Activated T-cell treated with anti-CD3 and anti-CD28 coated beads, Interleukin-2, amount 50 U/mL, for 4 hours (primary cell): ENCODE measurements around the gene MAPT. TPM values are rescaled to one million over a fixed set of nuclear protein-coding genes. Genes with fewer than 3 reads are reported as not detected.
A peak's percentile ranks its signal among the peaks of the same experiment; 100 is the strongest.
"Not testable (repeated sequence)": the region's sequence is repeated elsewhere in the genome, so short reads cannot be mapped to it uniquely, and the experiment has no call there.

Experiments used
- ATAC-seq, 2 donors: fragments of 200-7000 bp; cut with Tn5 transposase; one replicate each; pipeline ENCODE4 v1.10.0; 2021
- DNase-seq: peaks from one replicate; pipeline ENCODE4 v3.0.0-alpha.2; 2020
- H3K27me3 Mint-ChIP-seq: one replicate; pipeline ENCODE4 v1.8.0; 2021; ENCODE audit warnings: low read depth, mixed read lengths
- H3K36me3 Mint-ChIP-seq: one replicate; pipeline ENCODE4 v1.8.0; 2022; ENCODE audit warnings: mixed read lengths; ENCODE audit not compliant: insufficient read depth
- H3K4me1 Mint-ChIP-seq: one replicate; pipeline ENCODE4 v1.8.0; 2021; ENCODE audit warnings: low read depth, mixed read lengths
- H3K4me3 Mint-ChIP-seq: one replicate; pipeline ENCODE4 v1.8.0; 2021; ENCODE audit warnings: mild to moderate bottlenecking, moderate library complexity, mixed read lengths
- H3K9me3 Mint-ChIP-seq: one replicate; pipeline ENCODE4 v1.8.0; 2021; ENCODE audit warnings: mixed read lengths
- total RNA-seq, 3 donors: library from RNA; stranded (reverse); gene quantifications; one replicate each; pipeline ENCODE4 v1.2.1, GENCODE V29; 2021

The MAPT gene
- total RNA-seq, 3 donors from 2014 or later, result 1.3 to 1.8 (median 1.8) TPM

DNA sequence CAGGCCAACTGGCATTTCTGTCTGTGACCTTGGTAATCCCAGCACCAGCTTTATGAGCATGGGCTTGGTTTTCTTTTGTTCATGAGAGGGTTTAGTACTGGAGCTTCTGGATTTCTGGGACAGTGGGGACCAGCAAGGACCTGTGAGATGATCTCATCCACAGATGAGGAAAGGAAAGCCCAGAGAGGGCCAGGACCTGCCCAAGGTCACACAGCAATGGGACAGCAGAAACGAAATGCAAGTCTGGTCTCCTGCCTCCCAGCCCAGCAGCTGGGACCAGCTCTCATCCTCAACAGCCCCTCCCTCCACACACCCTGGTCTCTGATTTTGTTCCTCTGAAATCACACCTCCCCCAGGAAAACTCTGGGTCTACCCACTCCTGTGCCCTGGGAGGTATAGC lies 42.5 kb upstream of the MAPT start:
- H3K27me3 Mint-ChIP-seq, result peaks cover 11% of the 10 kb centered on the region
- peaks cover 7% of the 10 kb centered on the region for H3K4me1 Mint-ChIP-seq
- no peak overlapping the region for H3K4me3 Mint-ChIP-seq
- no peaks in the 10 kb centered on the region for H3K9me3 Mint-ChIP-seq
- DNase-seq, result no peak
- no peaks in the 10 kb centered on the region for H3K36me3 Mint-ChIP-seq
- ATAC-seq, result no peak

DNA sequence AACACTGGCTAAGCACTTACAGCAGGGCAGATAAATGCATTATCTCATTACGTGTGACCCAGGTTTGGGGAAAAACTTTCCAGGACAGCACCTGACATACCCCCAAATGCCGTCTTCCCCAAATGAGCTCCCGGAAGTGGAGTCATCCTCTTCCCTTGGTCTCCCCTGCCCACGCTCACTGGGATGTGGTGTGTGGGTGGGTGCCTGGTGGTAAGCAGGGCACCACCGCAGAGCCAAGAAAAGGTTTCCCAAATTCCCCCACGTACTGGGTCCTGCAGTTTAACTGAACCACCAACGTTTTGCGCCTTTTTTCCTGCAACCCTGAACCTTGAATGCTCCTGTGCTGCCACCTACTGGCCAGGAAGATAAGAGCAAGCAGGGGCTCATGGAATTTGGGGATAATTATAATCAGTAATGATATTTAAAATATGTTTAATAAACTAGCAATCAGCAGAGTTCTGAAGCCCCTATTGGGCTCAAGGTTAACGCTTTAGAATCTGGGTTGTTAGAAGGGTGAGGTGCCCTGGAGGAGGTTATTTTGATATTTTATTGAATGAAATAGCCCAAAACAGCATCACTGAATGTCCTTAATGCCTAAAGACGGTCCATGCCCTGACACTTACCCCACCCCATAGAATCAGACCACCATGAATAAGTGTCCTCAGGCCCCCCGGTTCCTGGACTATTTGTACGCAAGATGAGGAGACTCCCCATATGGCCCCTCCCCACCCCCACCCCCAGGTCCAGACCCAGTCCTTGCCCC lies 41.6 kb upstream of the MAPT start:
- H3K4me1 Mint-ChIP-seq, result peaks cover 7% of the 10 kb centered on the region
- peaks cover 13% of the 10 kb centered on the region for H3K27me3 Mint-ChIP-seq
- H3K4me3 Mint-ChIP-seq, result no peak overlapping the region
- no peaks in the 10 kb centered on the region for H3K9me3 Mint-ChIP-seq
- DNase-seq, result peak; percentile 56
- no peaks in the 10 kb centered on the region for H3K36me3 Mint-ChIP-seq
- peak; percentile 52 to 66 for ATAC-seq

DNA sequence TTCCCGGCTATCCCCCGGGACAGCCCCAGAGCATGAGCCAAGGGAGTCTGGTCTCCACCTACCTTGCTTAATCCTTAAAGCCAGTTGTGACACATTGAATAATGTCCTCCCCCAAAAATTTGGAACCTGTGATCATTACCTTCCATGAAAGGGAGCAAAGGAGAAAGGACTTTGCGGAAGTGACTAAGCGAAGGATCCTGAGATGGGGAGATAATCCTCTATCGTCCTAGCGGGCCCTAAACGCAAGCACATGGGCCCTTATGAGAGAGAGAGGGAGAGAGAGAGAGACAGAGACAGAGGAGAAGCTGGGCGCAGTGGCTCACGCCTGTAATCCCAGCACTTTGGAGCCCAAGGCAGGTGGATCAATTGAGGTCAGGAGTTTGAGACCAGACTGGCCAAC lies 40.1 kb upstream of the MAPT start:
- H3K4me1 Mint-ChIP-seq, result peaks cover 7% of the 10 kb centered on the region

DNA sequence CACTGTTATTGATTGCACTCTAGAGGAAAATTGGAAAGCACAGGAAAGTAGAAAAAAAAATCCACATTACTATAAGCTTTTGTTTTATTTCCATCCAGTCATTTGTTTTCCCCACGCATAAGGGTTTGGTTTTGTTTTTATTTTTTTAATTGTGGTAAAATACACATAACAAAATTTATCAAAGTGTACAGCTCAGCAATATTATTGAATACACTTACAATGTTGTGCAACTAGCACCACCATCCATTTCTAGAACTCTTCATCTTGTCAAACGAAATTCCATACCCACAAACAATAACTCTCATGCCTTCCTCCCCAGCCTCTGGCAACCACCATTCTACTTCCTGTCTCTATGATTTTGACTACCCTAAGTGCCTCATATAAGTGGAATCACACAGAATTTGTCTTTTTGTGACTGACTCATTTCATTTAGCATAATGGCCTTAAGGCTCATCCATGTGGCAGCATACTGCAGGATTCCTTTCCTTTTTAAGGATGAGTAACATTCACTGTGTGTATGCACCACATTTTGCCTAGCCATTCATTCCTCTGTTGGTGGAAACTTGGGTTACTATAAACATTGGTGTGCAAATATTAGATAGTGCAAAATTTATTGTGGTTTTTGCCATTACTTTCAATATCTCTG lies 38.5 kb upstream of the MAPT start:
- Mint-ChIP-seq H3K4me3 (no peak overlapping the region), H3K27me3 (peaks cover 30% of the 10 kb centered on the region), H3K4me1 (peaks cover 7% of the 10 kb centered on the region), H3K9me3 (no peaks in the 10 kb centered on the region), H3K36me3 (no peaks in the 10 kb centered on the region)
- ATAC-seq, result no peak
- no peak for DNase-seq

More for the DNA sequence above, 40.1 kb upstream of the MAPT start:
- Mint-ChIP-seq H3K36me3 (no peaks in the 10 kb centered on the region), H3K9me3 (no peaks in the 10 kb centered on the region), H3K27me3 (peaks cover 22% of the 10 kb centered on the region), H3K4me3 (no peak overlapping the region)
- ATAC-seq, result no peak
- no peak for DNase-seq

DNA sequence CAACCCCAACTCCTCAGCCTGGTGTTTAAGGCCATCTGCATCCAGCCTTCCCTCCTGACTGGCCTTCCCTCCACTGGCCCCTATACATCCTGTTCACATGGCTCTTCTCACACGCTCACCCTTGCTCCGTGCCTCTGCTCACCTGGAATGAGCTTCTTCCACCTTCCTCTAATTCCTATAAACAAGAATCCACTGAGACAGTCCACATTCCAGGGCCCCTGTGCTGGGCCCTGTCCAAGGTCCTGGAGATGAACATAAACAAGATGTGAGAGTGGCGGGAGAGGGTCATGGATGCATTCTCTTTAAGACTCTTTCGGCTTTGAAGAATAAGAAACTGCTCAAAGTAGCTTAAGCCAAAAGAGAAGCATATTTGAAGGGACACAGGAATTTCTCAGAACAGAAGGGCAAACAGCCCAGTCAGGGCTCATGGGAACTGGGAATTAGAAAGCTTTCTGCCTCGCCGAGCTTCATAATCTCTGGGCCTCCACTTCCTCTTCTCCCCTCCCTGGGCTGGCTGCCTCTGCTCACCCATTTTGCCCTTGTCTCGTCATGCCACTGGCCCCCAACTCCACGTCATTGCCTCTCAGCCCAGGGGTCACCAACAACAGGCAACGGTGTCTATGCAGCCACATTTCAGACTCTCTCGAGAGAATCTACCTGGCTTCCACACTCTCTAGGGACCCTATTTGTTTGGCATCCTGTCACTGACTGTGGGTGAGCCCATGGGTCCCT lies 36.2 kb upstream of the MAPT start:
- no peak overlapping the region for H3K4me3 Mint-ChIP-seq
- H3K27me3 Mint-ChIP-seq, result peaks cover 31% of the 10 kb centered on the region
- no peaks in the 10 kb centered on the region for H3K9me3 Mint-ChIP-seq
- H3K4me1 Mint-ChIP-seq, result peaks cover 2% of the 10 kb centered on the region
- DNase-seq (no peak), ATAC-seq (no peak)
- H3K36me3 Mint-ChIP-seq, result no peaks in the 10 kb centered on the region

DNA sequence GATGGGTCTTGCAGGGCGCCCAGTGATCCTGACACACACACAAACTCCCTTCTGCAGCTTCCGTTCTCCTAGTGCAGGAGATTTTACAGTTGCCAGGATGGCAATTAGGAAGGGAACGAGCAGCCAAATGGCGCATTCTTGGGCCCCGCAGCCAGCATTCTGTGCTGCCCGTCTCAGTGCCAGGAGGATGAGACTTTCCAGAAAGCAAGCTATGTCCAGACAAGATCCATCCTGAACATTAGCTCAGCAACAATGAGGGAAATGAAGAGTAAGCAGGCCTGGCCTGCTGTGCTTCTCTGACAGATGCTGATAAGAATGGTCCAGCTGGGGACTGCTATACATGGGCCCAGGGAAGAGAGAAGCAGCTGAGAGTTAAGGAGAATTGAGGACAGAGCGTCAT lies 33.2 kb upstream of the MAPT start:
- Mint-ChIP-seq H3K36me3 (no peaks in the 10 kb centered on the region), H3K9me3 (no peaks in the 10 kb centered on the region), H3K4me1 (peaks cover 10% of the 10 kb centered on the region), H3K27me3 (peaks cover 38% of the 10 kb centered on the region), H3K4me3 (no peak overlapping the region)
- DNase-seq (no peak), ATAC-seq (no peak)

DNA sequence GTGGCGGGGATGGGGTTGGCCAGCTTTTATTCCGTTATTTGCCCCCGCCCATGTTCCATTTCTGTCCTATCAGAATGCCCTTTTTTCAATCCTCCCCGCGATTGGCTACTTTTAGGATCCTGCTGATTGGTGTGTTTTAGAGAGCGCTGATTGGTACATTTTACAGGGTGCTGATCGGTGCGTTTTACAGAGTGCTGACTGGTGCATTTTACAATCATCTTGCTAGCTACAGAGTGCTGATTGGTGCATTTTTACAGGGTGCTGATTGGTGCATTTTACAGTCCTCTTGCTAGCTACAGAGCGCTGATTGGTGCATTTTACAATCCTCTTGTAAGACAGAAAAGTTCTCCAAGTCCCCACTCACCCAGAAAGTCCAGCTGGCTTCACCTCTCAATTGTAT lies 32.2 kb upstream of the MAPT start:
- H3K4me3 Mint-ChIP-seq, ATAC-seq, DNase-seq, H3K9me3 Mint-ChIP-seq, H3K36me3 Mint-ChIP-seq: not testable (repeated sequence)
- peaks cover 10% of the 10 kb centered on the region for H3K4me1 Mint-ChIP-seq
- H3K27me3 Mint-ChIP-seq, result peaks cover 38% of the 10 kb centered on the region

DNA sequence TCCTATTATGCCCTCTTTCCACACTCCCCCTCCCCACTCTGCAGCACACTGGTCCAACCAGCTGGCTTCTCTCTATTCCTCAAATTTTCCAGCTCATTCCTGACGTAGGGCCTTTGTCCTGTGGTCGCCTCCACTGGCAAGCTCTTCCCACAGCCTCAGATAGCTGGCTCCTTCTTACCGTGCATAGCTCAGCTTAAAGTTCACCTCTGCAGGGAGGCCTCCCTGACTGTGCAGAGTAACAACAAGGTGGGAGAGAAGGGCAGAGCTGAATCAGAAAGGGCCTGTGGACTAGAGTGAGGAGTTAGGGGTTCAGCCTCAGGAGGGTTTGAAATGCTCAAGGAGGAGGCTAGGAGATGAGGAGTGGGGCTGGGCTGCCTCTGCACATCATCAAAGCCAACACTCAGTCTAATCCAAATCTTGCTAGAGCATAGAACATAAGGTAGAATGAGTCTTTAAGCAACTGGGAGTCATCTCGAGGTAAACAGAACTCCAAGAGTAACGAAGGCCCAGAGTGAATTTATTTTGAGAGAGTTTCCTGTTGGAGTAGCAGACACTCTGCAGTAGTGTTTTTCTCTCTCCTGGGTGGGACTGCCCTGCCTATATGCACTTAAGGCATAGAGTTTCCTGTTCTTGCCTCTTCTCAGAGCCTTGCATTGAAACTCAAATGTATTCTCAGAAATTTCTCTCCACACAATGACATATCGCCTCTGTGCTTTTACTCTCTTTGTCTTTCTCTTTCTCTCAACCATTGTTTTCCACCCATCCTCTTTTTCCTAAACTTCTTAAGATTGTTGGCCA lies 30.3 kb upstream of the MAPT start:
- Mint-ChIP-seq H3K4me3 (no peak overlapping the region), H3K9me3 (no peaks in the 10 kb centered on the region)
- DNase-seq, result no peak

DNA sequence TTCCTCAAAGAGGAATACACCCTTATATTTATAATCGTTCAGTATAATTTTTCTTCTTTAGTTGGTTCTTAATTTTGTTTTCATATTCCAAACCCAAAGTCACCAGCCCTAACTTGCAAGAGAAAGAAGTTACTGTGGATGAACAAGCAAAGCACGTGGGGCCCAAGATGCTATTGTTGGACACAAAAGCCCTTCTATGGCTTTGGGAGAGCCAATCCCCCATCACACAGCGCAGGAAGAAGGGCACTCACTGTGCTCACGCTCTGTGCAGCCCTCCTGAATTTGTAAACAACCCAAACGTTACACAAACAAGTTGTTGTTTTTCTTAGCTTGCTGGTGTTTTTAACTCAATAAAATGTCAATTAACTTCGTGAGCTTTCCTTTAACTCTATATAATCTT lies 27.2 kb upstream of the MAPT start:
- DNase-seq, result no peak
- Mint-ChIP-seq H3K27me3 (peaks cover 22% of the 10 kb centered on the region), H3K4me3 (no peak overlapping the region), H3K36me3 (no peaks in the 10 kb centered on the region), H3K9me3 (no peaks in the 10 kb centered on the region), H3K4me1 (peaks cover 10% of the 10 kb centered on the region)
- ATAC-seq, result no peak

More for the DNA sequence above, 30.3 kb upstream of the MAPT start:
- Mint-ChIP-seq H3K27me3 (peaks cover 28% of the 10 kb centered on the region), H3K36me3 (no peaks in the 10 kb centered on the region), H3K4me1 (peaks cover 10% of the 10 kb centered on the region)
- no peak for ATAC-seq

DNA sequence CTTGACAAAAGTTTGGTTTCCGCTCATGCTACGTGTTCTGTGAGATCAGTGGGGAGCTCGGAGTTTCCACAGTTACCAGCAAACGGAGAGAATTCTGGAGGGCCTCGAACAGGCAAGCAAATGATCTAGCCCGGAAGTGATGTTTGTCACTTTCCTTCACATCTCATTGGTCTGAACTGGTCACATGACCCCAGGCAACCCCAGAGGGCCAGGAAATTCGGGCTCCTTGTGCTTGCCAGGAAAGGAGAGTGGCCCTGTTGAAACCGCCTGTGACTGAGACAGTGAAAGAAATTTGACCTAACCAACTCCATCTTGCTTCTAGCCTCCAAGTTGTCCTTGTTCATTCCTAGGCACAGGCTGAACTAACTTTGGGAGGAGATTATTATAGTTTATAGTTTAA lies 26.7 kb upstream of the MAPT start:
- no peaks in the 10 kb centered on the region for H3K9me3 Mint-ChIP-seq
- H3K36me3 Mint-ChIP-seq, result no peaks in the 10 kb centered on the region
- no peak overlapping the region for H3K4me3 Mint-ChIP-seq
- no peak for DNase-seq
- H3K27me3 Mint-ChIP-seq, result peaks cover 22% of the 10 kb centered on the region
- H3K4me1 Mint-ChIP-seq, result peaks cover 10% of the 10 kb centered on the region
- ATAC-seq, result no peak

DNA sequence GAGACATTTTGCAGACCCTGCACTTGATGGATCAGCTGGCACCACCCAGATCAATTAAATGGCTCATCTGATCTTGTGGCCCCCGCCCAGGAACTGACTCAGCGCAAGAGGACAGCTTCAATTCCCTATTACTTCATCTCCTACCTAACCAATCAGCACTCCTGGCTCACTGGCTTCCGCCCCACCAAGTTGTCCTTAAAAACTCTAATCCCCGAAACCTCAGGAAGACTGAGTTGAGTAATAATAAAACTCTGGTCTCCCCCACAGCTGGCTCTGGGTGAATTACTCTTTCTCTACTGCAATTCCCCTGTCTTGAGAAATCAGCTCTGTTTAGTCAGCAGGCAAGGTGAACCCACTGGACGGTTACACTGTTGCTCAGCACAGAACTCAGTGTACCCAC lies 26.1 kb upstream of the MAPT start:
- DNase-seq, result no peak
- Mint-ChIP-seq H3K36me3 (no peaks in the 10 kb centered on the region), H3K27me3 (peaks cover 18% of the 10 kb centered on the region), H3K9me3 (no peaks in the 10 kb centered on the region), H3K4me3 (no peak overlapping the region), H3K4me1 (peaks cover 12% of the 10 kb centered on the region)
- no peak for ATAC-seq

DNA sequence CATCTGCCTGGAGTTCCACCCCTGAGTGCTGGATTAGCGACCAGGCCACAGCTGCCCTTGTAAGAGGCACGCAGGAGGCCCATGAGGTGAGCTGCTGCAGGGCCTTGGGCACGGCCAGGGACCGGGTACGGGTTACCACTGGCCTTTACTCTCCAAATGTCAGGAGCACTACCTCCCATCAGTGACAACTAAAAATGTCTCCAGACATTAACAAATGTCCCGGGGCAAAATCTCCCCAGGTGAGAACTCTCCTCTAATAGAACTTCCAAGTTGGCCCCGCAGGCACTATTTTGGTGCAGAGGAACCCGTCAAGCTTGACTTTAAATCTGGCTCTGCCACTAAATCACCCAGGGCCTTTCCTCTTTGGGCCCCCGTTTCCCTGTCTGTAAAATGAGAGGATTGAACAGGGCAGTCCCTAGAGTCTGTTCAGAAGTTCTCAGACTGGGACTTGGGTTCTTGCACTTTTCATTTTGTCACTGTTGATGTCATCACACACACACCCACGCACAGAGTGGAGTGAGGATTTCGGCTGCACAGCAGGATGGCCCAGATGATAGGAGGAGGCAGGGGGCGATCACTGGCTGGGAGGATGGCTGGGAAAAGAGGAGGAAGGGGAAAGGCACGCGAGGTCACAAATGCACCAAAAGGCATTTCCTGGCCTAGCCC lies 24.5 kb upstream of the MAPT start:
- Mint-ChIP-seq H3K27me3 (peaks cover 10% of the 10 kb centered on the region), H3K4me1 (peaks cover 12% of the 10 kb centered on the region), H3K9me3 (no peaks in the 10 kb centered on the region), H3K36me3 (no peaks in the 10 kb centered on the region), H3K4me3 (no peak overlapping the region)
- ATAC-seq (no peak), DNase-seq (no peak)

DNA sequence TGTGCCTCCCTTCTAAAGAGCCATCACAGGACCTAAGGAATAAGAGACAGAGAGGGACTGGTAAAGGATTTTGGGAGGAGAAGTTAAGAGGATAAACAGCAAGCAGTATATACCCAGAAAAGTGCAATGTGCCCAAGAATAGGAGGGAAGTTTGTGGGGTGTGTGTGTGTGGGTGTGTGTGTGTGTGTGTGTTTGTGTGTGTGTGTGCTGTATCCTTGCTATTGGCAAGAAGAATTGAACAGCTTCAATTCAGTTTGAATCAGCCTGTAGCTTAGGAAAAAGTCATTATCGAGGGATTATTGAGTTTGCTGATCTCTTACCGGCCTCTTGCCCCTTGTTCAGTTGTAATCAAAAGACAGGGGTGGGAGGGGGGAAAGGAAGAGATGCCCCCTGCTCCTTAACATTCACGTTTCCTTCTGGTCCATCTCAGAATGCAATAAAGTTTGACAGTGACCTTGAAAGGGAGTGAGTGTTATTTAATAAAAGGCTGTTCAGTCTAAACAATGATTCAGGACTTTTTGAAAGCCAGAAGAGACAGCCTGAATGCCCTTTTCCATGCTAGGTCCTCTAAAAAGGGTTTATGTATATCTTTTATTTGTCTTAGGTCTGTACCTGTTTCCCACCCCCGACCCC lies 23.9 kb upstream of the MAPT start:
- no peak for DNase-seq
- H3K9me3 Mint-ChIP-seq, result no peaks in the 10 kb centered on the region
- no peak for ATAC-seq

More for the DNA sequence above, 23.9 kb upstream of the MAPT start:
- no peak overlapping the region for H3K4me3 Mint-ChIP-seq
- peaks cover 6% of the 10 kb centered on the region for H3K27me3 Mint-ChIP-seq
- H3K4me1 Mint-ChIP-seq, result peaks cover 13% of the 10 kb centered on the region
- no peaks in the 10 kb centered on the region for H3K36me3 Mint-ChIP-seq
